Measurements from ENCODE around the gene ETV6. TPM values are rescaled to one million over a fixed set of nuclear protein-coding genes. Genes with fewer than 3 reads are reported as not detected.

The ETV6 gene
- total RNA-seq, 3 donors from 2014 or later, result 46.7 to 58.0 (median 57.5) TPM

- Mint-ChIP-seq H3K36me3 (ENCODE audit: insufficient read depth) (no peaks in the 10 kb centered on the region), H3K9me3 (no peaks in the 10 kb centered on the region), H3K4me1 (ENCODE audit: low read depth) (peaks cover 9% of the 10 kb centered on the region), H3K4me3 (no peak overlapping the region), H3K27me3 (ENCODE audit: low read depth) (no peaks in the 10 kb centered on the region)
- ATAC-seq (no peak), DNase-seq (no peak)
Measured at GRCh38 chr12:11922361-11922760, 272.9 kb downstream of the ETV6 start.

DNA sequence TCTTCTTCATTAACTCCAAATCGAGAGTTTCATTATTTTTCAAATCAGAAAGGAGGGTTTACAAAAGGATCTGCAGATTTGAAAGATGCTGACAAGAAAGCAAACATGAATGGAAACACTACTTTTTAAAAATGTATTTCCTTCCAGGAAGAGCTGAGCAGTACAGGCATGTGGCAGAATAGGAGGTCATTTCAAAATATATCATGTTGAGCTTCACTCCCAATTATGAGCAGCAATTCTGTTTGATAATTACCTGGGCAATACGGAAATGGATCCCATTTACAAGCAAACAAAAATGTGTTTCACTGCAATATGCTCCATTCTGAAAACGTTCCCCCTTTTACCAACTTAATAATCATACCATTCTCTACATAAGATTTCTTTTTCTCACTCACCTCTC is 273.6 kb downstream of the ETV6 start:
- Mint-ChIP-seq H3K9me3 (no peaks in the 10 kb centered on the region), H3K4me1 (ENCODE audit: low read depth) (peaks cover 9% of the 10 kb centered on the region), H3K36me3 (ENCODE audit: insufficient read depth) (no peaks in the 10 kb centered on the region), H3K27me3 (ENCODE audit: low read depth) (no peaks in the 10 kb centered on the region), H3K4me3 (no peak overlapping the region)
- ATAC-seq (no peak), DNase-seq (no peak)

DNA sequence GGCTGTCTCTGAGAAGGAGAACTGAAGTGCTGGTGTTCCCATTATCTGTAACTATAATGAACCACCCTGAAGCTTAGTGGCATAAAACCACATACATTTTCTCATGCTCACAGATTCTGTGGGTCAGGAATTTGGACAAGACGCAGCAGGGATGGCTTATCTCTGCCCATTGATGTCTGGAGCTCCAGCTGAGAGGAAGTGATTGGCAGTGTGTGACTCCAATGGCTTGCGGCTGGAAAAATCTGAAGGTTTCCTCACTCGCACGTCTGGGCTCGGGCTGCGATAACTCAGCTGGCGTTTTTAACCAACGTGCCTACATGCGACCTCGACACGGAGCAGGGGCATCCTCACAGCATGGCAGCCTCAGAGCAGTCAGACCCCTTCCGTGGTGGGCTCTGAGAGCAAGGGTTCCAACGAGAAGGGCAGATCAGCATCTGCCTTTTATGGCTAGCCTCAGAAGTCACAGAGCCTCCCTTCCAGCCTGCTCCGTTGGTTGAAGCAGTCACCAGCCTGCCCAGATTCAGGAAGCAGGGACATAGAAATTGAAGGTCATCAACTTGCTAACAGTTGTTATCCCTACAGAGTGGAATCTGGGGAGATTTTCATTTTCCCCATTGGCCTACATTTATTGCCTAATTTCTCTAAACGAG is 277.9 kb downstream of the ETV6 start:
- no peaks in the 10 kb centered on the region for H3K9me3 Mint-ChIP-seq
- no peak overlapping the region for H3K4me3 Mint-ChIP-seq
- no peak for DNase-seq
- H3K4me1 Mint-ChIP-seq (ENCODE audit: low read depth), result peaks cover 6% of the 10 kb centered on the region
- no peak for ATAC-seq
- no peaks in the 10 kb centered on the region for H3K36me3 Mint-ChIP-seq (ENCODE audit: insufficient read depth)
- no peaks in the 10 kb centered on the region for H3K27me3 Mint-ChIP-seq (ENCODE audit: low read depth)

DNA sequence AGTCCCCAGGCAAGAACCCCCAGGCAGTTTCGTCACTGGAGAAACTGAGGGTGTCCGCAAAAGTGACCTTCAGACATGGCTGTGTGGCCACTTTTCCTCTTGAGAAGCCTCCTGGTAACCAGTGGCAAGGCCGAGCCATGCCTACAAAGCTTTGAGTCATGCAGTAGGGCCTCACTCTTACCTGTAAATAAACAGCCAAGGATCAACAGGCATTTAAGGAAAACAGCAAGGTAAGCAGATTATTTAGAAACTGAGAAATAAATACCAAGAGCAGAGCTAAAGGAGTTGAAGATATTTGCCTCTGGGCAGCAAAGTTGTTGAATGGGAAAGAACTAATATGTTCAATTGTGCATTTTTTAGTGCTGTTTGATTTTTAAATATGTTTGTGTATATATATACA is 280.2 kb downstream of the ETV6 start:
- no peaks in the 10 kb centered on the region for H3K9me3 Mint-ChIP-seq
- H3K27me3 Mint-ChIP-seq (ENCODE audit: low read depth), result no peaks in the 10 kb centered on the region
- ATAC-seq (no peak), DNase-seq (no peak)
- H3K4me3 Mint-ChIP-seq, result no peak overlapping the region
- no peaks in the 10 kb centered on the region for H3K36me3 Mint-ChIP-seq (ENCODE audit: insufficient read depth)
- H3K4me1 Mint-ChIP-seq (ENCODE audit: low read depth), result no peaks in the 10 kb centered on the region

DNA sequence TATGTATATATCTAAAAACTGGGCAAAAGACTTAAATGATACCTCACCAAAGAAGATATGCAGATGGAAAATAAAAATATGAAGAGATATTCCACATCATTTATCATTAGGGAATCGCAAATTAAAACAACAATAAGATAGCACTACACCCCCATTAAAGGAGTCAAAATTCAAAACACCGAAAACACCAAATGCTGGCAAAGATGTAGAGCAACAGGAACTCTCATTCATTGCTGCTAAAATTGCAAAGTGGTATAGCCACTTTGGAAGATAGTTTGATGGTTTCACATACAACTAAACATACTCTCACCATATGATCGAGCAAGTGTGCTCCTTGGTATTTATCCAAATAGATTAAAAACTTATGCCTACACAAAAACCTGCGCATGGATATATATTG is 289.7 kb downstream of the ETV6 start:
- H3K4me1 Mint-ChIP-seq (ENCODE audit: low read depth), result no peaks in the 10 kb centered on the region

DNA sequence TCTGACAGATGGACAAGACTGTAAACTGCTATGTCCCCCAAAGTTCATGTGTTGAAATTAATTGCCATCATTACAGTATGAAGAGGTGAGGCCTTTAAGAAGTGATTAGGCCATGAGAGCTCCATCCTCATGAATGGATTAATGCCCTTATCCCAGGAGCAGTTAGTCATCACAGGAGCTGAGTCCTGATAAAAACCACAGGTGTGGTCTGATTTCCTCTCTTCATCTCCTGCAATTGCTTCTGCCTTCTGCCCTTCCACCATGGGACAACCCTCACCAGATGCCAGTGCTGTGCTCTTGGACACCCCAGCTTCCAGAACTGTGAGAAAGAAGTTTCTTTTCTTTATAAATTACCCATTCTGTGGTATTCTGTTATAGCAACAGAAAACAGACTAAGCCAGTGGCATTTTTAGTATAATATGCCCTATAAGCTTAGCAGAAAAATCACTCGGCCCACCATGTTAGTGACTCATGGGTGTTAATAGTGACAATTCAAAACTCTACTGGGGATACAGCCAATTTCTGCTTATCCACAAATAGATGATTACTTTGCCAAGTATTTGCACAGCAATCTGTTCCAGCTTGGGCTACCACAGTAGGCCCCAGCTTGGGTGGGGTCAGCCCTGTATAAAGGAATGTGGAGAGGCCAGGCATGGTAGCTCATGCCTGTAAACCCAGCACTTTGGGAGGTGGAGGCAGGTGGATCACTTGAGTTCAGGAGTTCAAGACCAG is 292.3 kb downstream of the ETV6 start:
- DNase-seq (no peak), ATAC-seq (no peak)
- Mint-ChIP-seq H3K4me1 (ENCODE audit: low read depth) (no peaks in the 10 kb centered on the region), H3K4me3 (no peak overlapping the region), H3K9me3 (no peaks in the 10 kb centered on the region), H3K36me3 (ENCODE audit: insufficient read depth) (no peaks in the 10 kb centered on the region), H3K27me3 (ENCODE audit: low read depth) (no peaks in the 10 kb centered on the region)

More for the DNA sequence above, 289.7 kb downstream of the ETV6 start:
- H3K9me3 Mint-ChIP-seq, result no peaks in the 10 kb centered on the region
- H3K4me3 Mint-ChIP-seq, result no peak overlapping the region
- ATAC-seq, result no peak
- DNase-seq, result no peak
- H3K27me3 Mint-ChIP-seq (ENCODE audit: low read depth), result no peaks in the 10 kb centered on the region
- H3K36me3 Mint-ChIP-seq (ENCODE audit: insufficient read depth), result no peaks in the 10 kb centered on the region

DNA sequence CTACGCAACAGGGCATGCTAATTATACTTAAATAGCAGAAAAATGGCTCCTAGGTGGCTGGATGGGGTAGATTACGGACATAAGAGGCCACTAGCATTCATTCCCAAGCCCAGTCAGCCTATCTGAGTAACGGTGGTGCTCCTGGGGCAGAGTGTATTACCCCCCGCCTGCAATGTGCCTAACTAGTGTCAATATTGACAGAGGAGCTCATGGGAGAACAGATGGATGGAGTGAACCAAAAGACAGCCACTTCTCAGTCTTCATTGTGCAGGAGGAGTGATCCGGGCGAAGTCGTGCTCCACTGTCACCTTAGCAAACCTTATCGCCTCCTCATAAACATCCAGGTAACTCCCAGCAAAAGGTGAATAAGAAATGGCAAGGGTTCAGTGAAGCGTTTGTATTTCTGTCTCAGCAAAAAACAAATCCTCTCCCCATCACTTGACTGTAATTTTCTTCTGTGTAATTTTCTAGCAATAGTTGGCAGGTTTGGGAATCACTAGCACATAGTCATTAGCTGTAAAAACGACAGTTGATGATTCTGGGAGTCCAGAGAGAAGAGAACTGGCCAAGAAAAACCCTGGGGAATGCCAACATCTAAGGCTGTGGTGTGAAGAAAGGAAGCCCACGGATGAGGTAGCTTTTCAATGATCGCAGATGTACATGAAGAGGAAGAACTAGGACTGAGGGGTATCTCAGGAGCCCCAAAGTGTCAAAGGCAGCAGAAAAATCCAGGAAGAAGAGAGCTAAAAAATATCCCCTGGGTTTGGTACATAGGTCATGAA is 294.6 kb downstream of the ETV6 start:
- Mint-ChIP-seq H3K27me3 (ENCODE audit: low read depth) (no peaks in the 10 kb centered on the region), H3K36me3 (ENCODE audit: insufficient read depth) (no peaks in the 10 kb centered on the region), H3K4me1 (ENCODE audit: low read depth) (peaks cover 1% of the 10 kb centered on the region), H3K9me3 (no peaks in the 10 kb centered on the region), H3K4me3 (no peak overlapping the region)
- DNase-seq (no peak), ATAC-seq (no peak)
